PC-9 (cell line): Measurements from ENCODE around the gene CCR9. TPM values are rescaled to one million over a fixed set of nuclear protein-coding genes. Genes with fewer than 3 reads are reported as not detected.

ENCODE experiments used
- BruUV-seq: library from RNA; stranded (reverse); fragments of 400-500 nt; replicated peaks from 2 replicates; lab custom pipeline; 2021; lab: Mats Ljungman, UMichigan
- CTCF ChIA-PET: fragments of 300-600 bp; sonication (Branson Sonifier 250); formaldehyde crosslinking; loops from one replicate; lab custom pipeline; 2022; ENCODE audit warnings: antibody characterized with exemption; lab: Charles Lee
- POLR2A ChIA-PET: fragments of 300-600 bp; sonication (Branson Sonifier 250); formaldehyde crosslinking; loops from one replicate; lab custom pipeline; 2022; ENCODE audit warnings: antibody characterized with exemption; ENCODE audit not compliant: unreplicated experiment; lab: Charles Lee
- DNase-seq, 2 experiments: peaks; one replicate each; pipeline versions ENCODE4 v3.0.0 to v3.0.0-alpha.2; 2015 to 2022; ENCODE audit warnings: mixed read lengths in 1 of 2
- H2AFZ ChIP-seq: fragments of 200-600 bp; sonication (generic); 2 replicates; pipeline ENCODE4 v1.8.1; 2017; ENCODE audit warnings: antibody characterized with exemption
- H3F3A ChIP-seq: fragments of 200-600 bp; sonication (generic); 2 replicates; pipeline ENCODE4 v1.8.1; 2017; ENCODE audit warnings: antibody characterized with exemption, mild to moderate bottlenecking, low read depth; ENCODE audit not compliant: insufficient read depth
- H3K27ac ChIP-seq: fragments of 200-600 bp; sonication (generic); 2 replicates; pipeline ENCODE4 v1.6.1; 2016; ENCODE audit warnings: mixed run types
- H3K27me3 ChIP-seq: fragments of 200-600 bp; sonication (generic); 2 replicates; pipeline ENCODE4 v1.6.1; 2016; ENCODE audit warnings: low read depth, mixed run types; ENCODE audit not compliant: insufficient read depth
- H3K36me3 ChIP-seq: fragments of 200-600 bp; sonication (generic); 2 replicates; pipeline ENCODE4 v1.6.1; 2016; ENCODE audit warnings: low read depth, mixed run types
- H3K4me1 ChIP-seq: fragments of 200-600 bp; sonication (generic); replicated peaks from 2 replicates; pipeline ENCODE4 v1.6.1; 2016; ENCODE audit warnings: mixed run types; ENCODE audit not compliant: insufficient read depth
- H3K4me2 ChIP-seq: fragments of 200-600 bp; sonication (generic); 2 replicates; pipeline ENCODE4 v1.6.1; 2017; ENCODE audit warnings: mixed run types
- H3K4me3 ChIP-seq: fragments of 200-600 bp; sonication (generic); 2 replicates; pipeline ENCODE4 v1.6.1; 2016; ENCODE audit warnings: mixed run types
- H3K79me2 ChIP-seq: fragments of 200-600 bp; sonication (generic); 2 replicates; pipeline ENCODE4 v1.6.1; 2017; ENCODE audit warnings: low read depth, mixed run types
- H3K9me2 ChIP-seq: fragments of 200-600 bp; sonication (generic); 2 replicates; pipeline ENCODE4 v1.8.1; 2017; ENCODE audit warnings: mild to moderate bottlenecking; ENCODE audit not compliant: insufficient read depth
- H3K9me3 ChIP-seq: fragments of 200-600 bp; sonication (generic); 2 replicates; pipeline ENCODE4 v1.8.1; 2016; ENCODE audit warnings: low read depth; ENCODE audit not compliant: insufficient read depth
- H4K20me1 ChIP-seq: fragments of 200-600 bp; sonication (generic); 2 replicates; pipeline ENCODE4 v1.8.1; 2017; ENCODE audit not compliant: insufficient read depth
- EZH2 ChIP-seq: fragments of 200-600 bp; sonication (generic); IDR thresholded peaks from 2 replicates; pipeline ENCODE4 v1.8.0; 2017; ENCODE audit warnings: antibody characterized with exemption, low read depth
- intact Hi-C: fragments of 100-400 bp; cut with micrococcal nuclease; formaldehyde crosslinking; loops from one replicate; pipeline ENCODE4 v1.10.0; 2022; ENCODE audit not compliant: unreplicated experiment
- total RNA-seq: library from RNA; stranded (reverse); gene quantifications from 2 replicates; pipeline ENCODE4 v1.2.3, GENCODE V29; 2021
- TF ChIP-seq, protein P1 (sequence below): fragments of 200-600 bp; sonication (generic); conservative IDR thresholded peaks from 2 replicates; pipeline ENCODE4 v1.6.1; 2017; ENCODE audit warnings: mixed run types, antibody characterized with exemption, mild to moderate bottlenecking, moderate library complexity

CCR9 gene
- total RNA-seq, 1 experiment from 2014 or later = not detected

DNA sequence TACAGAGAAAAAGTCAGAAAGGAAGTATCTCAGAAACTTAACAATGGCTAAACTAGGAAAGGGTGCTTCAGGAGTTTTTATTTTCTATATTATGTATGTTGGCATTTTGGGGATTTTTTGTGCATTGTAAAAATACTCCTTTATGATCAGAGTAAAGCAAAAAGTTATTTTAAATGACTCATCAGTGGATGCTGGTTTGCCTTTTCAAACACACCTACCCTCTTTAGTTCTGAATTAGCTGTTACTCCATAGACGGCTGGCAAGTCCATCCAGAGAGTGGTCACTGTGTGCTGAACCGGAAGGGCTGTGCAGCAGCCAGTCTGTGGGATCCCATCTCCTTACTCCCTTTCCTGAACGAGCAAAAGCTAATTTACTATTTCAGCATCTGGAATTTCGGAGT, 942 bp downstream of the CCR9 start:
- no TSS peak for BruUV-seq
- ChIA-PET POLR2A (no interaction called here), CTCF (no interaction called here)
- H3K27me3 ChIP-seq = no peaks in the 10 kb centered on the region
- intact Hi-C loops = no loop called here
- H4K20me1 ChIP-seq = no peaks in the 10 kb centered on the region
- H3K9me3 ChIP-seq = no peaks in the 10 kb centered on the region
- no peak overlapping the region for H3K4me3 ChIP-seq
- no peaks in the 10 kb centered on the region for H3K9me2 ChIP-seq
- no peak for DNase-seq
- no peaks in the 10 kb centered on the region for H3K4me1 ChIP-seq
- H2AFZ ChIP-seq = no peak overlapping the region
- no peak overlapping the region for H3K27ac ChIP-seq
- TF ChIP-seq, protein P1, sequence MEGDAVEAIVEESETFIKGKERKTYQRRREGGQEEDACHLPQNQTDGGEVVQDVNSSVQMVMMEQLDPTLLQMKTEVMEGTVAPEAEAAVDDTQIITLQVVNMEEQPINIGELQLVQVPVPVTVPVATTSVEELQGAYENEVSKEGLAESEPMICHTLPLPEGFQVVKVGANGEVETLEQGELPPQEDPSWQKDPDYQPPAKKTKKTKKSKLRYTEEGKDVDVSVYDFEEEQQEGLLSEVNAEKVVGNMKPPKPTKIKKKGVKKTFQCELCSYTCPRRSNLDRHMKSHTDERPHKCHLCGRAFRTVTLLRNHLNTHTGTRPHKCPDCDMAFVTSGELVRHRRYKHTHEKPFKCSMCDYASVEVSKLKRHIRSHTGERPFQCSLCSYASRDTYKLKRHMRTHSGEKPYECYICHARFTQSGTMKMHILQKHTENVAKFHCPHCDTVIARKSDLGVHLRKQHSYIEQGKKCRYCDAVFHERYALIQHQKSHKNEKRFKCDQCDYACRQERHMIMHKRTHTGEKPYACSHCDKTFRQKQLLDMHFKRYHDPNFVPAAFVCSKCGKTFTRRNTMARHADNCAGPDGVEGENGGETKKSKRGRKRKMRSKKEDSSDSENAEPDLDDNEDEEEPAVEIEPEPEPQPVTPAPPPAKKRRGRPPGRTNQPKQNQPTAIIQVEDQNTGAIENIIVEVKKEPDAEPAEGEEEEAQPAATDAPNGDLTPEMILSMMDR = no peak
- no peak for TF ChIP-seq EZH2
- H3K4me2 ChIP-seq = no peak overlapping the region
- H3K79me2 ChIP-seq = no peaks in the 10 kb centered on the region
- H3F3A ChIP-seq = no peaks in the 10 kb centered on the region
- H3K36me3 ChIP-seq = no peaks in the 10 kb centered on the region

DNA sequence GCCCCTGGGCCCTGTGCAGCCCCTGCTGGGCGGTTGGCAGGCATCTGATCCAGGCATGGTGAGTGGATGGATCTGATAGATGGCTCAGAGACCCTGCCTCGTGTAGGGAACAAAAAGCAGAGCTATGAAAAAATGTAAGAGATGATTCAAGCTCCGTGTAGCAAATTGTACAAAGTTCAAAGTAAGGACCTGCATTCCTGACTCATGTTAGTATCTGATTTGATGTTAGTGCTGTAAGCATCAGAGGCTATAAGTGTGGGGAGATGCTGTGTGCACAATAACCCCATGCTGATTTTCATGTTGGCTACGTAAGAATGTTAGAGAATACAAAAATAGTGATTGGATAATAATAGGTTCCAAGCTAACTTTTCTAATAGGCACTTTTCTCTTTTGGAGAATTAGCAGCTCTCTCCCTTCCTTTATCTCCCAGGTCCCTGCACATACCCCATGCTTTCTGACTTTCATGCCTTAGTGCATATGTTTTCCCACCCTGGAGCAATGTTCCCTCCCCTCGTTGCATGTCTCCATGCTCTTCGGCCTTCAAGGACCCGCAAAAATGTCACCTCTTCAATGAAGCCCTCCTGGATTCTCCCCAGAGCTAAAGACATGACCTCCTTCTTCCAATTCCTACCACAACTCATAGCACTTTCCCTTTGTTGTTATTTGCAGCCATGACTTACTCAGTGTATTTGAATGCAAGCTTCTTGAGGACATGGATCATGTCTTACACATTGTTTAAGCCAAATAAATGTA, 1.6 kb downstream of the CCR9 start:
- Histone ChIP-seq H2AFZ (no peak overlapping the region), H3K4me3 (no peak overlapping the region), H3K4me1 (no peaks in the 10 kb centered on the region), H4K20me1 (no peaks in the 10 kb centered on the region), H3K27ac (no peak overlapping the region), H3K4me2 (no peak overlapping the region), H3F3A (no peaks in the 10 kb centered on the region), H3K9me2 (no peaks in the 10 kb centered on the region), H3K79me2 (no peaks in the 10 kb centered on the region), H3K27me3 (no peaks in the 10 kb centered on the region), H3K36me3 (no peaks in the 10 kb centered on the region), H3K9me3 (no peaks in the 10 kb centered on the region)
- TF ChIP-seq, protein P1 = no peak
- no peak for TF ChIP-seq EZH2
- intact Hi-C loops = no loop called here
- CTCF ChIA-PET = no interaction called here
- DNase-seq = no peak
- POLR2A ChIA-PET = no interaction called here
- no TSS peak for BruUV-seq

DNA sequence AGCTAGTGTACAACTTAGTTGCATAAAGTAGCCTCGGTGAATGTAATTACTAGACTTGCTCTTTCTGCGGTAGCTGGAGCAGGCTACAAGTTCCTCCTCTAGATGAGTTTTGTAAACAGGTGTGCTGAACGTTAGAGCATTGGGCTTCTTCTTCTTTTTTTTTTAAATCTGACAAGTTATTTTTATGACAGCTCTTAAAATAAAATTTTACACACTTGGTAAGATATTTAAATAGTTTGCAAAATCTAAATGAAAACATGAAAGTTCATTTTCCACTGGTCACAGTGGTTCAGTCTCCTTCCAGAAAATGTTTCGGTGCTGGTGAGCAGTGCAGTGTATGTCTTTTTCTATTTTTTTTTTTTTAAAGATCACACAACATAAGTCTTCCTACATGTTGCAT, 3.0 kb downstream of the CCR9 start:
- H3K27ac ChIP-seq = no peak overlapping the region
- H3K9me2 ChIP-seq = no peaks in the 10 kb centered on the region
- CTCF ChIA-PET = no interaction called here
- intact Hi-C loops = no loop called here
- no peaks in the 10 kb centered on the region for H3K79me2 ChIP-seq
- H3F3A ChIP-seq = no peaks in the 10 kb centered on the region
- H3K4me3 ChIP-seq = no peak overlapping the region
- no peaks in the 10 kb centered on the region for H3K27me3 ChIP-seq
- no peaks in the 10 kb centered on the region for H3K36me3 ChIP-seq
- POLR2A ChIA-PET = no interaction called here
- no peak for DNase-seq
- H3K4me2 ChIP-seq = no peak overlapping the region
- no peak for TF ChIP-seq EZH2
- TF ChIP-seq, protein P1 = no peak
- H3K4me1 ChIP-seq = no peaks in the 10 kb centered on the region
- no TSS peak for BruUV-seq
- no peak overlapping the region for H2AFZ ChIP-seq
- no peaks in the 10 kb centered on the region for H4K20me1 ChIP-seq
- H3K9me3 ChIP-seq = no peaks in the 10 kb centered on the region
